PC-3 (cell line): ENCODE data around the gene MFNG. TPM values are rescaled to one million over a fixed set of nuclear protein-coding genes. Genes with fewer than 3 reads are reported as not detected.

Experiments
- ATAC-seq: fragments of 200-7000 bp; cut with Tn5 transposase; 2 replicates; pipeline ENCODE4 v1.9.1; 2020; ENCODE audit warnings: mild to moderate bottlenecking, moderate library complexity
- BruUV-seq: library from RNA; stranded (reverse); fragments of 400-500 nt; replicated peaks from 2 replicates; lab custom pipeline; 2021; lab: Mats Ljungman, UMichigan
- CTCF ChIA-PET: fragments of 300-600 bp; sonication (Branson Sonifier 250); formaldehyde crosslinking; loops from one replicate; lab custom pipeline; 2022; ENCODE audit warnings: antibody characterized with exemption; lab: Charles Lee
- POLR2A ChIA-PET: fragments of 300-600 bp; sonication (Branson Sonifier 250); formaldehyde crosslinking; loops from one replicate; lab custom pipeline; 2022; ENCODE audit warnings: antibody characterized with exemption; ENCODE audit not compliant: unreplicated experiment; lab: Charles Lee
- DNase-seq: peaks from one replicate; pipeline ENCODE4 v3.0.0-alpha.2; 2015
- H2AFZ ChIP-seq: fragments of 300-600 bp; sonication (generic); 2 replicates; pipeline ENCODE4 v1.6.0; 2016; ENCODE audit warnings: antibody characterized with exemption, low read length
- H3F3A ChIP-seq: fragments of 300-600 bp; sonication (generic); one replicate; pipeline ENCODE4 v1.6.0; 2017; ENCODE audit warnings: antibody characterized with exemption, low read length, control low read depth, mild to moderate bottlenecking; ENCODE audit not compliant: unreplicated experiment
- H3K27ac ChIP-seq: fragments of 300-600 bp; sonication (generic); 2 replicates; pipeline ENCODE4 v1.5.1; 2016; ENCODE audit warnings: mild to moderate bottlenecking, low read length
- H3K27me3 ChIP-seq: fragments of 300-600 bp; sonication (generic); 2 replicates; pipeline ENCODE4 v1.6.1; 2016; ENCODE audit warnings: low read length, mixed read lengths
- H3K36me3 ChIP-seq: fragments of 300-600 bp; sonication (generic); 2 replicates; pipeline ENCODE4 v1.6.1; 2016; ENCODE audit warnings: low read depth, mixed run types, low read length, mixed read lengths
- H3K4me1 ChIP-seq: fragments of 300-600 bp; sonication (generic); 2 replicates; pipeline ENCODE4 v1.5.1; 2016; ENCODE audit warnings: low read length; ENCODE audit not compliant: insufficient read depth
- H3K4me2 ChIP-seq: fragments of 300-600 bp; sonication (generic); 2 replicates; pipeline ENCODE4 v1.6.0; 2016; ENCODE audit warnings: low read length
- H3K4me3 ChIP-seq: fragments of 300-600 bp; sonication (generic); 2 replicates; pipeline ENCODE4 v1.5.1; 2016; ENCODE audit warnings: mild to moderate bottlenecking, low read length, mixed read lengths
- H3K79me2 ChIP-seq: fragments of 300-600 bp; sonication (generic); 2 replicates; pipeline ENCODE4 v1.6.1; 2017; ENCODE audit warnings: low read length, mixed read lengths
- H3K9ac ChIP-seq: fragments of 300-600 bp; sonication (generic); 2 replicates; pipeline ENCODE4 v1.6.0; 2016; ENCODE audit warnings: mild to moderate bottlenecking, low read length
- H3K9me2 ChIP-seq: fragments of 300-600 bp; sonication (generic); replicated peaks from 2 replicates; pipeline ENCODE4 v1.6.1; 2016; ENCODE audit warnings: mixed run types, low read length, mixed read lengths
- H3K9me3 ChIP-seq: fragments of 300-600 bp; sonication (generic); 2 replicates; pipeline ENCODE4 v1.6.1; 2016; ENCODE audit warnings: low read length, mixed read lengths
- H4K20me1 ChIP-seq: fragments of 300-600 bp; sonication (generic); 2 replicates; pipeline ENCODE4 v1.6.1; 2016; ENCODE audit warnings: low read length, mixed read lengths
- EZH2 ChIP-seq: fragments of 300-600 bp; sonication (generic); IDR thresholded peaks from one replicate; pipeline ENCODE4 v1.6.1; 2017; ENCODE audit warnings: antibody characterized with exemption, mild to moderate bottlenecking, low read length; ENCODE audit not compliant: unreplicated experiment
- EZH2phosphoT487 ChIP-seq: fragments of 300-600 bp; sonication (generic); IDR thresholded peaks from 2 replicates; pipeline ENCODE4 v1.6.1; 2018; ENCODE audit warnings: mild to moderate bottlenecking, antibody characterized with exemption, low read length, borderline replicate concordance
- intact Hi-C: fragments of 100-400 bp; cut with micrococcal nuclease; formaldehyde crosslinking; loops from 2 replicates; pipeline ENCODE4 v1.9.0; 2023
- total RNA-seq: library from RNA; depleted of rRNA; stranded (reverse); fragments of >200 nt; gene quantifications from 2 replicates; pipeline ENCODE4 v1.2.3, GENCODE V29; 2014
- TF ChIP-seq, protein P1 (sequence below): fragments of 300-600 bp; sonication (generic); conservative IDR thresholded peaks from 2 replicates; pipeline ENCODE4 v1.5.1; 2017; ENCODE audit warnings: antibody characterized with exemption, low read depth, mild to moderate bottlenecking, low read length

The MFNG gene
- total RNA-seq, 1 experiment from 2014 or later, result 1.7 TPM

DNA sequence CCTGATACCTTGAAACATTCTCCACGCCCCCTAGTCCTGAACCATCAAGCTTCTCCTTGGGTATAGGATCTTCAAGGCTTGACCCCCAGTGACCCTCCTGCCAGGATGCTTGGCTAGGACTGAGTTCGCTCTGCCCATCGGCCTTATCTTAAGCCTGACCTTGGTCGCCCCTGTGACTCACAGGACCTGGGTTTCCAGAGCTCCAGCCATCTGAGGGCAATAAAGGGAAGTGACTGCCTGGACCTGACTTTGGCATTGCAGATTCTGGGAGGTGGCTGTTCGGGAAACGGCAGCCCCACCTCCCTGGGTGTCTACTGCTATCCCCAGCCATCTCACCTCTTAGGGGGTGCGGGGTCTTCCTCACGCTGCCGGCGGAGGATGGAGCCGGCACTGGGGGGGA lies 17.7 kb upstream of the MFNG start:
- no peaks in the 10 kb centered on the region; the same call in 1 of the 2 replicates for H3K79me2 ChIP-seq
- H3K27me3 ChIP-seq, result no peaks in the 10 kb centered on the region
- no peak overlapping the region for H3K27ac ChIP-seq
- CTCF ChIA-PET, result no interaction called here
- no peak overlapping the region for H2AFZ ChIP-seq
- no peaks in the 10 kb centered on the region for H3K9me3 ChIP-seq
- no TSS peak for BruUV-seq
- no peaks in the 10 kb centered on the region; the same call in 1 of the 2 replicates for H3K36me3 ChIP-seq
- H3K4me1 ChIP-seq, result peaks cover 25% of the 10 kb centered on the region
- H3K9ac ChIP-seq, result no peak overlapping the region
- H4K20me1 ChIP-seq, result no peaks in the 10 kb centered on the region
- no peaks in the 10 kb centered on the region for H3F3A ChIP-seq
- POLR2A ChIA-PET, result no interaction called here
- intact Hi-C loops, result no loop called here
- no peaks in the 10 kb centered on the region for H3K9me2 ChIP-seq
- no peak overlapping the region for H3K4me3 ChIP-seq
- ATAC-seq (no peak), DNase-seq (no peak)
- no peak for TF ChIP-seq EZH2
- TF ChIP-seq, protein P1, sequence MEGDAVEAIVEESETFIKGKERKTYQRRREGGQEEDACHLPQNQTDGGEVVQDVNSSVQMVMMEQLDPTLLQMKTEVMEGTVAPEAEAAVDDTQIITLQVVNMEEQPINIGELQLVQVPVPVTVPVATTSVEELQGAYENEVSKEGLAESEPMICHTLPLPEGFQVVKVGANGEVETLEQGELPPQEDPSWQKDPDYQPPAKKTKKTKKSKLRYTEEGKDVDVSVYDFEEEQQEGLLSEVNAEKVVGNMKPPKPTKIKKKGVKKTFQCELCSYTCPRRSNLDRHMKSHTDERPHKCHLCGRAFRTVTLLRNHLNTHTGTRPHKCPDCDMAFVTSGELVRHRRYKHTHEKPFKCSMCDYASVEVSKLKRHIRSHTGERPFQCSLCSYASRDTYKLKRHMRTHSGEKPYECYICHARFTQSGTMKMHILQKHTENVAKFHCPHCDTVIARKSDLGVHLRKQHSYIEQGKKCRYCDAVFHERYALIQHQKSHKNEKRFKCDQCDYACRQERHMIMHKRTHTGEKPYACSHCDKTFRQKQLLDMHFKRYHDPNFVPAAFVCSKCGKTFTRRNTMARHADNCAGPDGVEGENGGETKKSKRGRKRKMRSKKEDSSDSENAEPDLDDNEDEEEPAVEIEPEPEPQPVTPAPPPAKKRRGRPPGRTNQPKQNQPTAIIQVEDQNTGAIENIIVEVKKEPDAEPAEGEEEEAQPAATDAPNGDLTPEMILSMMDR, result no peak
- no peak for TF ChIP-seq EZH2phosphoT487
- H3K4me2 ChIP-seq, result no peak overlapping the region

DNA sequence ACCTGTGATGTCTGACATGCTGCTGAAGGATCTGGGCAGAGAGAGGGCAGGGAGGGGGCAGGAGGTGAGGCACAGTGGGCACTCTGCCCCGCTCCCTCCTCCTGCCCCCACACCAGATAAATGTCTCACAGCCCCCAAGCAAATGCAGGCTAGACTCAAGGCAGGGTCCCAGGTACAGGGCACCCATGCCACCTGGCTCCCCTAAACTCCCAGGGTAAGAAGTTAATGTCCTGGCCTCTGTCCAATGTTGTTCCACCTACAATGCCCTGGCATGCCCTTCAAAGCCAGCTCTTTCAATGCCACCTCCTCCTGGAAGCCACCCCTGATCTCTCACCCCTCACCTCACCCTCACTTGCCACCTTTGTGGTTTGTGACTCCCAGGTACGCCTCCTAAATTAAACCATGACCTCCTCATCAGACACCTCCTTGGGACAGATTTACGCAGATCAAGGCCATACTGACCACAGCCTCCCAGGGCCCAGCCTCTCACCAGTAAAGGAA lies 17.0 kb upstream of the MFNG start:
- TF ChIP-seq EZH2, result no peak
- TF ChIP-seq, protein P1, result no peak
- Histone ChIP-seq H3K9ac (no peak overlapping the region), H3K27me3 (no peaks in the 10 kb centered on the region), H3F3A (no peaks in the 10 kb centered on the region), H3K27ac (peak overlapping the region; percentile 95), H4K20me1 (no peaks in the 10 kb centered on the region), H3K4me3 (no peak overlapping the region), H3K4me1 (peaks cover 25% of the 10 kb centered on the region), H3K9me2 (no peaks in the 10 kb centered on the region), H3K36me3 (no peaks in the 10 kb centered on the region; the same call in 1 of the 2 replicates), H3K4me2 (no peak overlapping the region), H3K79me2 (no peaks in the 10 kb centered on the region; the same call in 1 of the 2 replicates), H3K9me3 (no peaks in the 10 kb centered on the region), H2AFZ (no peak overlapping the region)
- DNase-seq (no peak), ATAC-seq (no peak)
- intact Hi-C loops, result no loop called here
- BruUV-seq, result no TSS peak
- ChIA-PET POLR2A (no interaction called here), CTCF (no interaction called here)

DNA sequence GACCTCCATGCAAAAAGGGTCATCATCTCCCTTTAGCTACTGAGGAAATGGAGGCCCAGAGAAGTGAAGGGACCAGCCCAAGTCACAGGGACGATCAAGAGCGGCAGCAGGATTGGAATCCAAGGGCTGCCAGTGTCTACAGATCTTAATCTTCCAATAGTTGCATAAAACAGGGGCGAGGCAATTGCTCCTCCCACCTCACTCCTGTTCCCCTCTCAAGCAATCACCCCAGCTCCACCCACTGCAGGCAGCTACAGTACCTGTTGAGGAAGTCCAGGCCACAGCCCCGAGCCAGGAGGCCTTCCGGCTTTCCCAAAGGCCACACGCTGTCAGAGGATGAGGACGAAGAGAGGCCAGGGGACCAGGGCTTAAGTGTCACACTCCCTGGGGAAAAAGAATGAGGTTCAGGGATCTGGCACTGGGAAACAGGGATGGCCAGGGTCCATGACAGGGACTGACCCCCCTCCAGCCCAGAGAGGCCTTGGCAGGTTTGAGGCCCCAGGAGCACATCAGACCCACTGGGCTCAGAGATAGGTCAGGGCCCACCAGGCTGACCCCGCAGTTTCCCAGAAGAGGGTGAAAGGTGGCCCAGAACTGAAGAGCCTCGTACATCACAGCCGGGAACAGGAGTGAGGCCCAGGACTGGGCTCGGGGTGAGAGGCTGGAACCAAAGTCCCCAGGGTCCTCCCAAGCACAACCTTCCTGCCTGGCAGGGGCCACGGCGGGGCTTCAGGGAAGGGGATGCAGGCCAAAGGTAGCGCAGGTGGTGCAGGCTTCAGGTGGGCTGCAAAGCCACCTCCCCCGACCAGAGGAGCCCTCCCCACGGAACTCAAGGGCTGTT lies 16.4 kb upstream of the MFNG start:
- H3K9me3 ChIP-seq, result no peaks in the 10 kb centered on the region
- peaks cover 4% of the 10 kb centered on the region for H3F3A ChIP-seq
- CTCF ChIA-PET, result no interaction called here
- H2AFZ ChIP-seq, result no peak overlapping the region
- TF ChIP-seq, protein P1, result no peak
- no peak for TF ChIP-seq EZH2phosphoT487
- no peak for TF ChIP-seq EZH2
- H3K27ac ChIP-seq, result peak overlapping the region; percentile 95
- H3K4me3 ChIP-seq, result no peak overlapping the region
- H3K9ac ChIP-seq, result peak overlapping the region; percentile 75
- H3K9me2 ChIP-seq, result no peaks in the 10 kb centered on the region
- no peaks in the 10 kb centered on the region; the same call in 1 of the 2 replicates for H3K36me3 ChIP-seq
- H3K4me1 ChIP-seq, result peaks cover 32% of the 10 kb centered on the region
- peak; percentile 54 for ATAC-seq
- no peaks in the 10 kb centered on the region; the same call in 1 of the 2 replicates for H3K79me2 ChIP-seq
- H4K20me1 ChIP-seq, result no peaks in the 10 kb centered on the region
- POLR2A ChIA-PET, result no interaction called here
- peak; percentile 63 for DNase-seq
- BruUV-seq, result no TSS peak
- intact Hi-C loops, result no loop called here
- H3K4me2 ChIP-seq, result peak overlapping the region; percentile 71
- H3K27me3 ChIP-seq, result no peaks in the 10 kb centered on the region
